GM12878 (cell line): ENCODE measurements around the gene SPAG16.

Experiments
- CTCF ChIP-seq, 3 experiments: IDR thresholded peaks in 2 of 3; conservative IDR thresholded peaks in 1 of 3; 2 replicates each; pipeline ENCODE4 v1.5.1; 2011; ENCODE audit warnings: low read depth in 3 of 3, low read length in 3 of 3, mild to moderate bottlenecking in 3 of 3, control low read depth in 2 of 3, moderate library complexity in 2 of 3, inconsistent platforms in 1 of 3, mixed read lengths in 1 of 3; ENCODE audit not compliant: control insufficient read depth in 2 of 3, insufficient read depth in 1 of 3; ENCODE audit errors: extremely low read depth in 1 of 3
- RAD21 ChIP-seq: IDR thresholded peaks from 2 replicates; pipeline ENCODE4 v1.6.1; 2011; ENCODE audit warnings: mild to moderate bottlenecking, low read depth, low read length, moderate library complexity; ENCODE audit not compliant: insufficient read depth

GRCh38 chr2:214169281-214169680 is 885.0 kb downstream of the SPAG16 start:
- TF ChIP-seq RAD21 (no peak), CTCF (IDR thresholded peaks at IDR 0.05 in 2 of 3, conservative IDR thresholded peaks at IDR 0.05 in 1 of 3; ENCODE audit: control insufficient read depth in 2 of 3, extremely low read depth in 1 of 3, insufficient read depth in 1 of 3, low read depth in 3 of 3, low read length in 3 of 3) (no peak)
